ENCODE data around the gene NNT.
"Not testable (repeated sequence)": the region's sequence is repeated elsewhere in the genome, so short reads cannot be mapped to it uniquely, and the experiment has no call there.

NNT gene

DNA sequence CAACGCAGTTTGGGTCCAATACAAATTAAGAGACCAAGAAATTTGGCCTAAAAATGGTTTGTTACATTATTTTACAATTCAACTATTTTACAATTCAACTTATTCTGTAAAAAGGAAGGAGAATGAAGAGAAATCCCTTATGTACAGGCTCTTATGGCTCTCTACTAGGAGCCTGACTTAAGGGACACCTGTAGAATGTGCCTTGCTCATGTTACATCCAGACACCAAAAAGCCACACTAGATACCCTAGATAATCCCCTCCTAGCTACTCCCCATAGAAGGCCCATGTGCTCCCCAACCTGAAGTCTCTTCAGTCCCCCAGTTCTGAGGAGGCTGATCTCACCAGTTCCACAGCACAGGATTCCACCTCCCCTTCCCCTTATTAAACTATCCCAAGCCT is 14.1 kb upstream of the NNT start:
- DNase-seq (ENCODE audit: insufficient read length) (no peak), FAIRE-seq (no peak)
- TF ChIP-seq POLR2A (IDR thresholded peaks at IDR 0.05; ENCODE audit: low read depth, low read length) (no peak), POLR2AphosphoS5 (IDR thresholded peaks at IDR 0.05; ENCODE audit: low read depth, low read length) (no peak), TAF1 (IDR thresholded peaks at IDR 0.05; ENCODE audit: borderline replicate concordance, low read depth, low read length) (no peak)

DNA sequence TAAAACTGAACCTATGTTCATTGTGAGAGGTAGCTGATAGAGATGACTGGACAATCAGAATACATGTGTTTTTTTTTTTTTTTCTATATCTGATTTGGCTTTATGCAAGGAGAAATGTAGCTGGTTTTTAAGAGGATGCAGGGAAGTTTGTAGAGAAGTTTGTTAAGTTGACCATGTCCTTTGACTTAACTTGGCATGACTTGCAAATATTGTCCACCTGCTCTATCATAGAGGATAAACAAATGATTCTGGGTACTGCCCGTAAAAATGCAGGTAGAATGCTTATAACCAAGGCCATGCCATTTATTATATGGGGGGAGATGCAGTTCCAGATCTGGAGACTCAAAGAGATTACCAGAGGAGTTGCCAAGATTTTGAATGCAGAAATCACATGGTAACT is 13.7 kb upstream of the NNT start:
- no peak for DNase-seq (ENCODE audit: insufficient read length)
- FAIRE-seq: no peak
- TF ChIP-seq POLR2AphosphoS5 (IDR thresholded peaks at IDR 0.05; ENCODE audit: low read depth, low read length): no peak
- TF ChIP-seq POLR2A (IDR thresholded peaks at IDR 0.05; ENCODE audit: low read depth, low read length): no peak
- no peak for TF ChIP-seq TAF1 (IDR thresholded peaks at IDR 0.05; ENCODE audit: borderline replicate concordance, low read depth, low read length)

DNA sequence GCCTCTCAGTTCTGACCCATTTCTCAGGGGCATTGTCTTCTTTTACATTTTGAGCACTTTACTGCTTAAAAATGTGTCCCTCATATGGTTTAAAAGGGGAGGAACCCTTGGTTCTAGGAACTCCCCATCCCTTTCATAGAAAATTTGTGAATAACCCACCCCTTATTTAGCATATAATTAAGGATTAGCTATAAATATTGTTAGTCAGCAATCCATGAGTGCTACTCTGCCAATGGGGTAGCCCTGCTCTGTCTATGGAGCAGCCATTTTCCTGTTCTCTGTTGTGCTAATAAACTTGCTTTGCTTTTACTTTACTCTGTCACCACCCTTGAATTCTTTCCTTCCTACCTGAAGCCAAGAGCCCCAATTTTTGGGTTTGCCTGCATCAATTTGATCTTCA is 12.3 kb upstream of the NNT start:
- no peak for TF ChIP-seq POLR2A (IDR thresholded peaks at IDR 0.05; ENCODE audit: low read depth, low read length)
- TF ChIP-seq TAF1 (IDR thresholded peaks at IDR 0.05; ENCODE audit: borderline replicate concordance, low read depth, low read length): no peak
- no peak for TF ChIP-seq POLR2AphosphoS5 (IDR thresholded peaks at IDR 0.05; ENCODE audit: low read depth, low read length)
- no peak for DNase-seq (ENCODE audit: insufficient read length)
- no peak for FAIRE-seq

DNA sequence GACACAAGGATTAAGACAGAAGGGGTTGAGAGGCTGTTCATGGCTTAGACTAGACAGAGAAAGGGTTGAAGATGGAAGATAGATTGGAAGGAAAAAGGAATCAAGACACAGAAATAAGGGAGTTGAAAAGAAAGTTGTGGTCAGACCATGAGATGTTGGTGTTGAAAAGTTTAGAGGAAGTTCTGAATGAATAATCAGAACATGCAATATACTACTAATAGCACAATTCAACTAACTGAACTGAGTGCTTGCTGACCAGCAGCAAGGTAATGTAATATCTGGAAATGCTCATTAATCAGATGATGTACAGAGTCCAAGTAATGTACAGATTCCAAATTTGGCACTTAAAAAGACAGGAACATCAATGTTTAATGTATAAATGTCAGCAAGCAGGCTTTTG is 10.6 kb upstream of the NNT start:
- DNase-seq (ENCODE audit: insufficient read length) (no peak), FAIRE-seq (no peak)
- TF ChIP-seq TAF1 (IDR thresholded peaks at IDR 0.05; ENCODE audit: borderline replicate concordance, low read depth, low read length): no peak

DNA sequence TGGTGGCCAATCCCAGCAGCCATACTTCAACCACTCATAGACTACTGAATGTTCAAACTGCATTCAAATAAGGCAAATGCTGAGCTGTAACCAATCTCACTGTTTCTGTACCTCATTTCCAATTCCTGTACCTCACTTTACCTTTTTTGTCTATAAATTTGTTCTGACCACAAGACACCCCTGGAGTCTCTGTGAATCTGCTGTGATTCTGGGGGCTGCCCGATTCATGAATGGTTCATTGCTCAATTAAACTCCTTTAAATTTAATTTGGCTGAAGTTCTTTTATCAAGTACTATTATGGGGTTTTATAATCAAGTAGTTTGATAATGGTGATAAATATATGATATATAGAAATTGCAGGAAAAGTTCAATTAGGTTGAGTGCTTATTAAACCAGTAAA is 4.1 kb upstream of the NNT start:
- FAIRE-seq; DNase-seq (ENCODE audit: insufficient read length): not testable (repeated sequence)

DNA sequence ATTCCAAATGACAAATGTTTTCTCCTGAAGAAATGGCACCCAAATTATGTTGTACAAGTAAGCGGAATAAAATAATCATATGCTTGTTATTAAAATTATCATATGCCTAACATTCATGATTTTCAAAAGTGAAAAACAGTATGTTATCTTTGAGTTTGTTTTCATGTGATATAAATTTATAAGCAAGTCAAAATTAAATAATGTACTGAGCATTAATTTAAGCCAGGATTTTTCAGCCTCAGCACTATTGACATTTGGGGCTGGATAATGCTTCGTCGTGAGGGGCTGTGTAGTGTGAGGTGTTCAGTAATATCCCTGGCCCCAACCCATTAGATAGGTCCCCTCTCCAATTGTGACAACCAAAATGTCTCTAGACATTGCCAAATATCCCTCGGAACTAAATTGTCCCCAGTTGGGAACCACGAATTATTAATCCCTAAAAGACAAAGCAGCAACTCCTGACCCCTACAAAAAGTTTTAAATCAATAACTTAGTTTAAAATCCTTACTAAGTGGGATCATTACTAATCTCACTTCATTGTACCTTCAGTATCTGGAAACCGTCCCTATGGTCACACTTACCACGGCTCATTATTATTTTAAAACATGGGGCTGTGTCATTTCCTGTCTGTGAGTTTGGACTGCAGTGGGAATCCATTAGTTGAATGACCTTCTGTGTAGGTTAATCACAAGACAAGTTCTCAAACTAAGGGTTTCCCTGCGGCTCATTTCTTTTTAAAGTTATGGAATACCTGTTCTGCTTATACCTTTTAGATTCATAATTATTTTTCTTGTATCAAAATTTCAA is 1.3 kb upstream of the NNT start:
- FAIRE-seq: peak; percentile 44
- DNase-seq (ENCODE audit: insufficient read length): peak; percentile 8

DNA sequence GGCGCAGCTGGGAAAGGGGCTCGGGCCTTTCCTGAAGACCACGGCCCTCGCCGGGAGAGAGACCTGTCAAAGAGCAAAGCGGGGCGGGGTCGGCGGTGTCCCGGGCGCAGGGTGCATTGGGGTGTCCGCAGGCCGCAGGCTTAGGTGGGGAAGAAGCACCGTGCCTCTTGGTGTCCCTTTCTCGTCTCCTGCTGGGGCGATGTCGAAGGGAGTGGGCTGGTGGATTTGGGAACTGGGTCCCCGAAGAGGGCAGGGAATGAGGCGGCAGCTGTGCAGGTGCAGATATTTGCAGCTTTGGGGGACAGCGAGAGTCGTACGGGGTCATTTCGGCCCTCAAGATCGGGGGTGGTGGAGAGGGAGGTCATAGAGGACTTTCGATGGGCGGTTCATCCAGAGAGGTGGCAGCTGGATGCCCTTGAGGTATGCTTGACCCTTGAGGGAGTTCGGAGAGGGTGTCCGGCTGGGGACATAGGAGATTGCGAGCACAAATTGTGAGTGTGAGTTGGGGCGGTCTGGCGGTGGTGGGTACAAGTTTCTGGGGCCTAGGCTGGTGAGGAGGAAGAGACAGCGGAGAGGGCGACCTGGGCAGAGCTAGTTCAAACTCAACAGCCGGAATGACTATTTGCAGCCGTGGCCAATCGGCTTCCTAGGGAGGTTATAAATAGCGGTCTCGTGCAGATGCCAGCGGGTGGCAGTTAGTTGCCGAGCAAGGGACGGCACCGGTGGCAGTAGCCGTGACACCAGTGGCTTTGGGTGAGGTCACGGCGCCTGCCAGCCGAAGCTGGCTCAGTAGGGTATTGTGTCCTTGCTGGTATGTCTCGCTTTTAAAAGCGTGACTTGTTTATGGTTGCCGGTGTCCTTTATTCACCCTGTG is 601 bp downstream of the NNT start:
- TF ChIP-seq TAF1 (IDR thresholded peaks at IDR 0.05; ENCODE audit: borderline replicate concordance, low read depth, low read length) (no peak), POLR2A (IDR thresholded peaks at IDR 0.05; ENCODE audit: low read depth, low read length) (no peak; the same call in none of the 2 replicates), POLR2AphosphoS5 (IDR thresholded peaks at IDR 0.05; ENCODE audit: low read depth, low read length) (no peak)
- peak; percentile 65 for FAIRE-seq
- peak; percentile 20 for DNase-seq (ENCODE audit: insufficient read length)

More for the DNA sequence above, 1.3 kb upstream of the NNT start:
- TF ChIP-seq TAF1 (IDR thresholded peaks at IDR 0.05; ENCODE audit: borderline replicate concordance, low read depth, low read length): no peak
- peak; percentile 27; the same call in 1 of the 2 replicates for TF ChIP-seq POLR2A (IDR thresholded peaks at IDR 0.05; ENCODE audit: low read depth, low read length)

DNA sequence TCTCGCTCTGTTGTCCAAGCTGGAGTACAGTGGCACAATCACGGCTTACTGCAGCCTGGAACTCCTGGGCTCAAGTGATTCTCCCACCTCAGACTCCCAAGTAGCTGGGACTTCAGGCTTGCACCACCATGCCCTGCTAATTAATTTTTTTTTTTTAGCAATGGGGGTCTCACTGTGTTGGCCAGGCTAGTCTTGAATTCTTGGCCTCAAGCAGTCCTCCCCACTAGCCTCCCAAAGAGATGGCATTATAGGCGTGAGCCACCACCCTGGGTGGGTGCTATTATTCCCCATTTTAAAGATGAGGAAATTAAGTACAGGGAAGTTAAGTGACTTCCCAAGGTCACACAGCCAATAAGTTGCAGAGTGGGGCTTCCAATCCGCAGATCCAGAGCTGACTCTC is 1.7 kb downstream of the NNT start:
- DNase-seq (ENCODE audit: insufficient read length) (no peak), FAIRE-seq (no peak)
- TF ChIP-seq TAF1 (IDR thresholded peaks at IDR 0.05; ENCODE audit: borderline replicate concordance, low read depth, low read length) (no peak), POLR2AphosphoS5 (IDR thresholded peaks at IDR 0.05; ENCODE audit: low read depth, low read length) (no peak), POLR2A (IDR thresholded peaks at IDR 0.05; ENCODE audit: low read depth, low read length) (no peak)

DNA sequence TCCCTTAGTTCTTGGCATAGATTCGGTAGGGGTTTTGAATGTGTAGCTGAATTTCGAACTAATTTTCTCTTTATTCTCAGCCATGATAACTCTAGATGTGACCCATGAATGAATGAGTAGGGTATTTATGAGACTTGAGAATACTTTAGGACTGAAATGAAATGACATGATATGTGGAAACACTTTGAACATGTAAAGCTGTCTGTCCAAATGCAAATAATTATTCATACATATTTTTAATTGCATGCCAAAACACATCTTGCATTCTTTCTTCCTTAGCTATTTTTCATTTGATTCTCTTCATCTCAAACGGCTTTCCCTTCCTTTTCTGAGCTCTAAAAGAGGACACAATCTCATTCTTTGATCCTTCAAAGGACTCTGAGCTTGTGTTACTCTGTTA is 3.4 kb downstream of the NNT start:
- TF ChIP-seq POLR2AphosphoS5 (IDR thresholded peaks at IDR 0.05; ENCODE audit: low read depth, low read length) (no peak), POLR2A (IDR thresholded peaks at IDR 0.05; ENCODE audit: low read depth, low read length) (no peak)
- DNase-seq (ENCODE audit: insufficient read length) (no peak), FAIRE-seq (no peak)

DNA sequence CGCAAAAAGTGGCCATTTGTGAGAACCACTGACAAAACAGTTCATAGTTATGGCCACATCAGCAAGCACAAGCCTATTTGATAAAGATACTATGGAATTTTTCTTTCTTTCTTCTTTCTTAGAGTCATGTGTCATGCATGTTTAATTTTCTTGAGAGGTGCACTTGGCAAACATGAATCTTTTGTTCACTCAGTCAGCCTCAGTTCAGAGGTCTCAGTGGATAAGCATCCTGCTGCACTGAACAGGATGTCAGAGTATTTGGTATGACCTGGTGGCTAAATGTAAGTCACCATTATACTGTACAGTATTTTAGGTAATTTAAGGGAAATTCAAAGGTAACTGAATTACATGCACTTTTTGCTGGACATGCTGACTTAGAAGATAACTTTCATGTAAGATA is 5.4 kb downstream of the NNT start:
- TF ChIP-seq POLR2A (IDR thresholded peaks at IDR 0.05; ENCODE audit: low read depth, low read length) (no peak), TAF1 (IDR thresholded peaks at IDR 0.05; ENCODE audit: borderline replicate concordance, low read depth, low read length) (no peak), POLR2AphosphoS5 (IDR thresholded peaks at IDR 0.05; ENCODE audit: low read depth, low read length) (no peak)
- DNase-seq (ENCODE audit: insufficient read length) (no peak), FAIRE-seq (no peak)

DNA sequence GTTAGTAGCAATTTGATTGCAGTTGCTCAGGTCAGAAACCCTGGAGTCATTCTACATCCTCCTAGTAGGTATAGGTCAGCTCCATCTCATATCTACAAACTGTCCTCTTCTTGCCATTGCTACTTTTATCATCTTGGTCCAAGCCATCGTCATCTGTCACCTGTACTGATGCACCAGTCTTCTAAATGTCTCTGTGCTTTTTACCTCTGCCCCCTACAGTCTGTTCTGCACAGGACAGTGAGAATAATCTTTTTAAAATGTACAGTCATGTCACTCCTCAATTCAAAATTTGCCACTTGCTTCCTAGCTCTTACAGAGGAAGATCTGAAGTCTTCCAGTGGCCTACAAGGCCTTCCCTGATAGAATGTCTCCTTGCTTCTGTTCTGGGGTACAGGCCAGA is 6.8 kb downstream of the NNT start:
- TF ChIP-seq POLR2AphosphoS5 (IDR thresholded peaks at IDR 0.05; ENCODE audit: low read depth, low read length): no peak
- no peak for TF ChIP-seq POLR2A (IDR thresholded peaks at IDR 0.05; ENCODE audit: low read depth, low read length)
- no peak for TF ChIP-seq TAF1 (IDR thresholded peaks at IDR 0.05; ENCODE audit: borderline replicate concordance, low read depth, low read length)
- no peak for DNase-seq (ENCODE audit: insufficient read length)
- FAIRE-seq: peak; percentile 82

DNA sequence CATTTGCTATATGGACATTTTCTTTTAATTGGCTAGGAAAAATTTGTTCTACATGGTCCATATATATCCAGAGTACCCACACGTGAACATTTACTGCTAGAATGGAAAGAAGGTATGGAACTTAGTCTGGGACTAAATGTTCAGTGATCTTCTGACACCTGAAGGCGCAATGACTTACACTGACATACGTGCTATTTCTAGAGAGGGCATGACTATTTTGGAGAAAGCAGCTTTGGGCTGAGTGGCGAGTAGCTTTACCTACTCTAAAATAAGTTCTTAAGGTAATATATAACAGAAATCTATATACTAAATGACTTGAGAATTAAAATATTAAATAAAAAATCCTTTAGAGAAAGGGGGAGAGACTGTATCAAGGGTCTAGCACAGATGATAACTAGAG is 10.4 kb downstream of the NNT start:
- no peak for FAIRE-seq
- TF ChIP-seq TAF1 (IDR thresholded peaks at IDR 0.05; ENCODE audit: borderline replicate concordance, low read depth, low read length) (no peak), POLR2AphosphoS5 (IDR thresholded peaks at IDR 0.05; ENCODE audit: low read depth, low read length) (no peak), POLR2A (IDR thresholded peaks at IDR 0.05; ENCODE audit: low read depth, low read length) (no peak)
- DNase-seq (ENCODE audit: insufficient read length): no peak
